EH (cell line): Measurements from ENCODE around the gene CACNG4.
A peak's percentile ranks its signal among the peaks of the same experiment; 100 is the strongest.
"Not testable (repeated sequence)": the region's sequence is repeated elsewhere in the genome, so short reads cannot be mapped to it uniquely, and the experiment has no call there.

ENCODE experiments used
- DNase-seq: peaks from one replicate; pipeline ENCODE4 v3.0.0-alpha.2; 2015; ENCODE audit warnings: low read depth

Gene CACNG4

GRCh38 chr17:67018471-67019434 is 54.2 kb downstream of the CACNG4 start:
- no peak for DNase-seq

- DNase-seq: no peak
These were observed 55.3 kb downstream of the CACNG4 start for GRCh38 chr17:67019809-67020208.

GRCh38 chr17:67020293-67020766 is 55.8 kb downstream of the CACNG4 start:
- DNase-seq: no peak

GRCh38 chr17:67021196-67021595 is 56.7 kb downstream of the CACNG4 start:
- DNase-seq: no peak

- DNase-seq: no peak
These were observed 57.4 kb downstream of the CACNG4 start for GRCh38 chr17:67021743-67022450.

- DNase-seq: no peak
These were observed 57.9 kb downstream of the CACNG4 start for GRCh38 chr17:67022451-67022810.

GRCh38 chr17:67024736-67025135 is 60.2 kb downstream of the CACNG4 start:
- DNase-seq: no peak

- DNase-seq: no peak
These were observed 60.8 kb downstream of the CACNG4 start for GRCh38 chr17:67025216-67025792.

GRCh38 chr17:67026341-67026740 is 61.8 kb downstream of the CACNG4 start:
- peak; percentile 5 for DNase-seq

GRCh38 chr17:67027031-67027628 is 62.6 kb downstream of the CACNG4 start:
- peak; percentile 25 for DNase-seq

GRCh38 chr17:67030641-67031040 is 66.1 kb downstream of the CACNG4 start:
- DNase-seq: no peak

GRCh38 chr17:67032382-67032781 is 67.9 kb downstream of the CACNG4 start:
- no peak for DNase-seq

GRCh38 chr17:67032985-67033384 is 68.5 kb downstream of the CACNG4 start:
- no peak for DNase-seq

- no peak for DNase-seq
These were observed 69.1 kb downstream of the CACNG4 start for GRCh38 chr17:67033613-67034012.

- DNase-seq: no peak
These were observed 70.9 kb downstream of the CACNG4 start for GRCh38 chr17:67035131-67036083.

- DNase-seq: no peak
These were observed 74.4 kb downstream of the CACNG4 start for GRCh38 chr17:67038861-67039365.

- DNase-seq: no peak
These were observed 76.1 kb downstream of the CACNG4 start for GRCh38 chr17:67040652-67041051.

GRCh38 chr17:67041119-67041518 is 76.6 kb downstream of the CACNG4 start:
- not testable (repeated sequence) for DNase-seq

- DNase-seq: no peak
These were observed 77.0 kb downstream of the CACNG4 start for GRCh38 chr17:67041531-67041930.

GRCh38 chr17:67041941-67042899 is 77.7 kb downstream of the CACNG4 start:
- DNase-seq: no peak
